ENCODE data around the gene DBX1. TPM values are rescaled to one million over a fixed set of nuclear protein-coding genes. Genes with fewer than 3 reads are reported as not detected.

Gene DBX1
- polyA plus RNA-seq, 2 of the 4 experiments (the other 2 are of a cell fraction), result not detected

GRCh38 chr11:20193307-20193706, 33.0 kb upstream of the DBX1 start:
- Histone ChIP-seq H3K9me3 (no peaks in the 10 kb centered on the region), H3K4me1 (no peaks in the 10 kb centered on the region), H3K4me3 (no peak overlapping the region), H3K4me2 (no peak overlapping the region), H3K27ac (no peak overlapping the region)
- ATAC-seq (no peak), DNase-seq (ENCODE audit: low read depth in 1 of 2, low spot score in 1 of 2) (no peak), FAIRE-seq (no peak)
- WGBS (ENCODE audit: missing lambda C conversion rate), result 55% methylated on average over 3 of the region's 3 CpGs
- ChIA-PET POLR2A (no interaction called here), CTCF (interaction anchor here (1.2 to 1.4 kb wide), 3 partner anchors 15 to 39 kb away, joined by 3 to 5 read pairs (median 4); no protein-coding TSS in a partner anchor)
- TF ChIP-seq, protein P1, sequence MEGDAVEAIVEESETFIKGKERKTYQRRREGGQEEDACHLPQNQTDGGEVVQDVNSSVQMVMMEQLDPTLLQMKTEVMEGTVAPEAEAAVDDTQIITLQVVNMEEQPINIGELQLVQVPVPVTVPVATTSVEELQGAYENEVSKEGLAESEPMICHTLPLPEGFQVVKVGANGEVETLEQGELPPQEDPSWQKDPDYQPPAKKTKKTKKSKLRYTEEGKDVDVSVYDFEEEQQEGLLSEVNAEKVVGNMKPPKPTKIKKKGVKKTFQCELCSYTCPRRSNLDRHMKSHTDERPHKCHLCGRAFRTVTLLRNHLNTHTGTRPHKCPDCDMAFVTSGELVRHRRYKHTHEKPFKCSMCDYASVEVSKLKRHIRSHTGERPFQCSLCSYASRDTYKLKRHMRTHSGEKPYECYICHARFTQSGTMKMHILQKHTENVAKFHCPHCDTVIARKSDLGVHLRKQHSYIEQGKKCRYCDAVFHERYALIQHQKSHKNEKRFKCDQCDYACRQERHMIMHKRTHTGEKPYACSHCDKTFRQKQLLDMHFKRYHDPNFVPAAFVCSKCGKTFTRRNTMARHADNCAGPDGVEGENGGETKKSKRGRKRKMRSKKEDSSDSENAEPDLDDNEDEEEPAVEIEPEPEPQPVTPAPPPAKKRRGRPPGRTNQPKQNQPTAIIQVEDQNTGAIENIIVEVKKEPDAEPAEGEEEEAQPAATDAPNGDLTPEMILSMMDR (IDR thresholded peaks at IDR 0.05), result no peak
- TF ChIP-seq, protein P2, sequence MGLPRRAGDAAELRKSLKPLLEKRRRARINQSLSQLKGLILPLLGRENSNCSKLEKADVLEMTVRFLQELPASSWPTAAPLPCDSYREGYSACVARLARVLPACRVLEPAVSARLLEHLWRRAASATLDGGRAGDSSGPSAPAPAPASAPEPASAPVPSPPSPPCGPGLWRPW (IDR thresholded peaks at IDR 0.05), result no peak
- no peak for TF ChIP-seq TFCP2L1 (CRISPR knock-in tag; IDR thresholded peaks at IDR 0.05)
- no peak for TF ChIP-seq USF2 (IDR thresholded peaks at IDR 0.05)
- no peak for TF ChIP-seq NPAS2 (CRISPR knock-in tag; IDR thresholded peaks at IDR 0.05; ENCODE audit: borderline replicate concordance)
- no peak for TF ChIP-seq HOXB5 (CRISPR knock-in tag; IDR thresholded peaks at IDR 0.05)
- TF ChIP-seq, protein P3, sequence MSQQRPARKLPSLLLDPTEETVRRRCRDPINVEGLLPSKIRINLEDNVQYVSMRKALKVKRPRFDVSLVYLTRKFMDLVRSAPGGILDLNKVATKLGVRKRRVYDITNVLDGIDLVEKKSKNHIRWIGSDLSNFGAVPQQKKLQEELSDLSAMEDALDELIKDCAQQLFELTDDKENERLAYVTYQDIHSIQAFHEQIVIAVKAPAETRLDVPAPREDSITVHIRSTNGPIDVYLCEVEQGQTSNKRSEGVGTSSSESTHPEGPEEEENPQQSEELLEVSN (IDR thresholded peaks at IDR 0.05; ENCODE audit: borderline replicate concordance, low read depth), result no peak
- no peak for TF ChIP-seq POLR2AphosphoS2 (conservative IDR thresholded peaks at IDR 0.05; ENCODE audit: low read length)
- no peak for TF ChIP-seq HDAC2 (IDR thresholded peaks at IDR 0.05)
- TF ChIP-seq ZNF302 (CRISPR knock-in tag; IDR thresholded peaks at IDR 0.05), result no peak
- TF ChIP-seq ZFP36 (IDR thresholded peaks at IDR 0.05; ENCODE audit: borderline replicate concordance, partially characterized antibody), result no peak

DNA sequence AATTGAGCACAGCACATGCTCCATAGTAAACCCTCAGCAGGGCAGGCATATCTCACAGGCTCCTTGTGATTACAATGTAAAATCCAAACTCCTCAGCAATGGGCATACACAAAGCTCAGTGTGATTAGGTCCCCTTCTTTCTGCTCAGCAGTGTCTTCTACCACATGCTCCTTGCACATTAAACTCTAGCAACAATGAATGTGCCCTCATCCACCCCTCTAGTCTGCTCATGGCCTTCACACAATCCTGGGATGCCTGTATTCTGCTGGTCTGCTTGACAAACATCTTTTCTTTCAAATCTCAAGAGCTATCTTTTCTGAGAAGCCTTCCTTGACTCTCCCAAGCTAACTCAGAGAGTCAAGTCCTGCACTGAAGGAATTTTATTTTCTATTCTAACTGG, 32.4 kb upstream of the DBX1 start:
- no peak overlapping the region for H3K4me2 ChIP-seq
- DNase-seq (ENCODE audit: low read depth in 1 of 2, low spot score in 1 of 2), result no peak
- no peak for ATAC-seq
- no peak overlapping the region for H3K27ac ChIP-seq
- ChIA-PET CTCF (interaction anchor here (1.2 to 1.3 kb wide), 2 partner anchors 19 to 38 kb away, joined by 3 to 4 read pairs; no protein-coding TSS in a partner anchor), POLR2A (no interaction called here)
- no peak overlapping the region for H3K4me3 ChIP-seq
- no peak for FAIRE-seq
- H3K4me1 ChIP-seq, result no peaks in the 10 kb centered on the region
- no peaks in the 10 kb centered on the region for H3K9me3 ChIP-seq
- no peak for TF ChIP-seq RCOR1 (IDR thresholded peaks at IDR 0.05; ENCODE audit: low read depth, low read length)
- TF ChIP-seq ZSCAN20 (CRISPR knock-in tag; IDR thresholded peaks at IDR 0.05), result no peak

GRCh38 chr11:20192151-20192550, 31.9 kb upstream of the DBX1 start:
- Histone ChIP-seq H3K4me3 (no peak overlapping the region), H3K9me3 (no peaks in the 10 kb centered on the region), H3K4me2 (no peak overlapping the region), H3K4me1 (no peaks in the 10 kb centered on the region), H3K27ac (no peak overlapping the region)
- 80% methylated on average over 2 of the region's 2 CpGs for WGBS (ENCODE audit: missing lambda C conversion rate)
- ATAC-seq (no peak), FAIRE-seq (no peak), DNase-seq (ENCODE audit: low read depth in 1 of 2, low spot score in 1 of 2) (no peak)
- no peak for TF ChIP-seq NR3C1 (IDR thresholded peaks at IDR 0.05)
- no peak for TF ChIP-seq ZNF302 (CRISPR knock-in tag; IDR thresholded peaks at IDR 0.05)
- TF ChIP-seq, protein P2 (IDR thresholded peaks at IDR 0.05), result no peak
- no peak for TF ChIP-seq RAD21 (conservative IDR thresholded peaks at IDR 0.05 in 1 of 2, IDR thresholded peaks at IDR 0.05 in 1 of 2)
- no peak for TF ChIP-seq RCOR1 (IDR thresholded peaks at IDR 0.05; ENCODE audit: low read depth, low read length)
- TF ChIP-seq HOXB13 (CRISPR knock-in tag; IDR thresholded peaks at IDR 0.05; ENCODE audit: low read depth), result no peak
- TF ChIP-seq, protein P4, sequence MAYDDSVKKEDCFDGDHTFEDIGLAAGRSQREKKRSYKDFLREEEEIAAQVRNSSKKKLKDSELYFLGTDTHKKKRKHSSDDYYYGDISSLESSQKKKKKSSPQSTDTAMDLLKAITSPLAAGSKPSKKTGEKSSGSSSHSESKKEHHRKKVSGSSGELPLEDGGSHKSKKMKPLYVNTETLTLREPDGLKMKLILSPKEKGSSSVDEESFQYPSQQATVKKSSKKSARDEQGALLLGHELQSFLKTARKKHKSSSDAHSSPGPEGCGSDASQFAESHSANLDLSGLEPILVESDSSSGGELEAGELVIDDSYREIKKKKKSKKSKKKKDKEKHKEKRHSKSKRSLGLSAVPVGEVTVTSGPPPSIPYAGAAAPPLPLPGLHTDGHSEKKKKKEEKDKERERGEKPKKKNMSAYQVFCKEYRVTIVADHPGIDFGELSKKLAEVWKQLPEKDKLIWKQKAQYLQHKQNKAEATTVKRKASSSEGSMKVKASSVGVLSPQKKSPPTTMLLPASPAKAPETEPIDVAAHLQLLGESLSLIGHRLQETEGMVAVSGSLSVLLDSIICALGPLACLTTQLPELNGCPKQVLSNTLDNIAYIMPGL (CRISPR knock-in tag; IDR thresholded peaks at IDR 0.05; ENCODE audit: borderline replicate concordance), result no peak
- TF ChIP-seq ZFP36 (IDR thresholded peaks at IDR 0.05; ENCODE audit: borderline replicate concordance, partially characterized antibody), result no peak
- ChIA-PET CTCF (interaction anchor here (1.2 to 1.4 kb wide), 2 partner anchors 15 to 38 kb away, joined by 3 to 4 read pairs; no protein-coding TSS in a partner anchor), POLR2A (no interaction called here)
